Activated CD8-positive, alpha-beta memory T cell treated with anti-CD3 and anti-CD28 coated beads, Interleukin-2, amount 10 ng/mL, durations not matched to agents 7 days and 5 days (primary cell): ENCODE results near the gene ITIH3. TPM values are rescaled to one million over a fixed set of nuclear protein-coding genes. Genes with fewer than 3 reads are reported as not detected.

Experiments used
- ATAC-seq: fragments of 150-1000 bp; cut with Tn5 transposase; one replicate; pipeline ENCODE4 v1.10.0; 2021; ENCODE audit warnings: moderate library complexity
- CTCF ChIA-PET: fragments of 350-600 bp; sonication (Branson Sonifier 250); formaldehyde crosslinking; loops from one replicate; lab custom pipeline; 2021; ENCODE audit warnings: antibody characterized with exemption; lab: Charles Lee
- DNase-seq: peaks from one replicate; pipeline ENCODE4 v3.0.0-alpha.2; 2020
- H3K27ac Mint-ChIP-seq: one replicate; pipeline ENCODE4 v1.8.0; 2021; ENCODE audit warnings: mild to moderate bottlenecking, mixed read lengths
- H3K27me3 Mint-ChIP-seq: one replicate; pipeline ENCODE4 v1.8.0; 2021; ENCODE audit warnings: mixed read lengths
- H3K36me3 Mint-ChIP-seq: one replicate; pipeline ENCODE4 v1.8.0; 2021; ENCODE audit warnings: mild to moderate bottlenecking, mixed read lengths
- H3K4me1 Mint-ChIP-seq: one replicate; pipeline ENCODE4 v1.8.0; 2021; ENCODE audit warnings: mixed read lengths
- H3K4me3 Mint-ChIP-seq: one replicate; pipeline ENCODE4 v1.8.0; 2021; ENCODE audit warnings: mild to moderate bottlenecking, moderate library complexity, mixed read lengths
- H3K9me3 Mint-ChIP-seq: one replicate; pipeline ENCODE4 v1.8.0; 2022; ENCODE audit warnings: low read depth, mixed read lengths
- total RNA-seq, 2 experiments: library from RNA; stranded (reverse); gene quantifications; one replicate each; pipeline ENCODE4 v1.2.3, GENCODE V29; 2021

ITIH3 gene
- total RNA-seq, 2 experiments from 2014 or later: not detected

- Mint-ChIP-seq H3K4me3 (no peak overlapping the region), H3K4me1 (no peaks in the 10 kb centered on the region), H3K36me3 (no peaks in the 10 kb centered on the region), H3K27ac (no peak overlapping the region), H3K9me3 (no peaks in the 10 kb centered on the region), H3K27me3 (no peaks in the 10 kb centered on the region)
- CTCF ChIA-PET: interaction anchor here (0.5 kb wide), 1 partner anchor 114 kb away, joined by 3 read pairs; no protein-coding TSS in a partner anchor
- no peak for ATAC-seq
- DNase-seq: no peak
Observed at GRCh38 chr3:52793702-52794611, 639 bp upstream of the ITIH3 start.

GRCh38 chr3:52795298-52795900, 803 bp downstream of the ITIH3 start:
- no peak for DNase-seq
- no peak for ATAC-seq
- Mint-ChIP-seq H3K27ac (no peak overlapping the region), H3K4me1 (no peaks in the 10 kb centered on the region), H3K36me3 (no peaks in the 10 kb centered on the region), H3K9me3 (no peaks in the 10 kb centered on the region), H3K4me3 (no peak overlapping the region), H3K27me3 (no peaks in the 10 kb centered on the region)
- CTCF ChIA-PET: no interaction called here

GRCh38 chr3:52796411-52796810, 1.8 kb downstream of the ITIH3 start:
- CTCF ChIA-PET: no interaction called here
- no peaks in the 10 kb centered on the region for H3K36me3 Mint-ChIP-seq
- no peaks in the 10 kb centered on the region for H3K4me1 Mint-ChIP-seq
- ATAC-seq (no peak), DNase-seq (no peak)
- no peak overlapping the region for H3K4me3 Mint-ChIP-seq
- H3K27ac Mint-ChIP-seq: no peak overlapping the region
- no peaks in the 10 kb centered on the region for H3K9me3 Mint-ChIP-seq
- no peaks in the 10 kb centered on the region for H3K27me3 Mint-ChIP-seq

GRCh38 chr3:52798376-52798977, 3.9 kb downstream of the ITIH3 start:
- H3K27ac Mint-ChIP-seq: no peak overlapping the region
- no peaks in the 10 kb centered on the region for H3K9me3 Mint-ChIP-seq
- H3K4me3 Mint-ChIP-seq: no peak overlapping the region
- CTCF ChIA-PET: interaction anchor here (0.7 to 1.6 kb wide), 4 partner anchors 11 to 106 kb away, joined by 3 to 8 read pairs (median 5); no protein-coding TSS in a partner anchor
- ATAC-seq (no peak), DNase-seq (no peak)
- H3K4me1 Mint-ChIP-seq: no peaks in the 10 kb centered on the region
- no peaks in the 10 kb centered on the region for H3K36me3 Mint-ChIP-seq
- no peaks in the 10 kb centered on the region for H3K27me3 Mint-ChIP-seq

GRCh38 chr3:52798978-52799476, 4.4 kb downstream of the ITIH3 start:
- Mint-ChIP-seq H3K27me3 (no peaks in the 10 kb centered on the region), H3K4me1 (no peaks in the 10 kb centered on the region), H3K4me3 (no peak overlapping the region), H3K9me3 (no peaks in the 10 kb centered on the region), H3K27ac (no peak overlapping the region), H3K36me3 (no peaks in the 10 kb centered on the region)
- CTCF ChIA-PET: interaction anchor here (0.7 to 1.6 kb wide), 5 partner anchors 9 to 105 kb away, joined by 3 to 8 read pairs (median 3); no protein-coding TSS in a partner anchor
- ATAC-seq: no peak
- no peak for DNase-seq

GRCh38 chr3:52800079-52800478, 5.5 kb downstream of the ITIH3 start:
- CTCF ChIA-PET: interaction anchor here (1.6 kb wide), 1 partner anchor 21 kb away, joined by 7 read pairs; no protein-coding TSS in a partner anchor
- Mint-ChIP-seq H3K4me1 (no peaks in the 10 kb centered on the region), H3K4me3 (no peak overlapping the region), H3K36me3 (no peaks in the 10 kb centered on the region), H3K27ac (no peak overlapping the region), H3K27me3 (no peaks in the 10 kb centered on the region), H3K9me3 (no peaks in the 10 kb centered on the region)
- ATAC-seq: no peak
- no peak for DNase-seq

GRCh38 chr3:52801839-52802238, 7.2 kb downstream of the ITIH3 start:
- H3K9me3 Mint-ChIP-seq: no peaks in the 10 kb centered on the region
- no peak for ATAC-seq
- no peak overlapping the region for H3K27ac Mint-ChIP-seq
- CTCF ChIA-PET: no interaction called here
- no peaks in the 10 kb centered on the region for H3K4me1 Mint-ChIP-seq
- no peaks in the 10 kb centered on the region for H3K27me3 Mint-ChIP-seq
- DNase-seq: no peak
- H3K36me3 Mint-ChIP-seq: no peaks in the 10 kb centered on the region
- H3K4me3 Mint-ChIP-seq: no peak overlapping the region

GRCh38 chr3:52805270-52806039, 10.9 kb downstream of the ITIH3 start:
- ATAC-seq (no peak), DNase-seq (no peak)
- H3K4me3 Mint-ChIP-seq: no peak overlapping the region
- no peaks in the 10 kb centered on the region for H3K27me3 Mint-ChIP-seq
- H3K9me3 Mint-ChIP-seq: no peaks in the 10 kb centered on the region
- peaks cover 9% of the 10 kb centered on the region for H3K4me1 Mint-ChIP-seq
- H3K36me3 Mint-ChIP-seq: no peaks in the 10 kb centered on the region
- CTCF ChIA-PET: no interaction called here
- no peak overlapping the region for H3K27ac Mint-ChIP-seq

- Mint-ChIP-seq H3K4me1 (peaks cover 9% of the 10 kb centered on the region), H3K27me3 (no peaks in the 10 kb centered on the region), H3K9me3 (no peaks in the 10 kb centered on the region), H3K36me3 (no peaks in the 10 kb centered on the region), H3K27ac (no peak overlapping the region), H3K4me3 (no peak overlapping the region)
- CTCF ChIA-PET: interaction anchor here (2.0 kb wide), 1 partner anchor 10 kb away, joined by 8 read pairs; no protein-coding TSS in a partner anchor
- ATAC-seq: no peak
- no peak for DNase-seq
Observed at GRCh38 chr3:52809149-52809548, 14.6 kb downstream of the ITIH3 start.

GRCh38 chr3:52809662-52810377, 15.2 kb downstream of the ITIH3 start:
- H3K36me3 Mint-ChIP-seq: no peaks in the 10 kb centered on the region
- CTCF ChIA-PET: interaction anchor here (2.0 kb wide), 1 partner anchor 11 kb away, joined by 8 read pairs; no protein-coding TSS in a partner anchor
- no peaks in the 10 kb centered on the region for H3K27me3 Mint-ChIP-seq
- peaks cover 9% of the 10 kb centered on the region for H3K4me1 Mint-ChIP-seq
- no peak overlapping the region for H3K27ac Mint-ChIP-seq
- no peak for ATAC-seq
- DNase-seq: no peak
- no peak overlapping the region for H3K4me3 Mint-ChIP-seq
- no peaks in the 10 kb centered on the region for H3K9me3 Mint-ChIP-seq

- peaks cover 9% of the 10 kb centered on the region for H3K4me1 Mint-ChIP-seq
- DNase-seq: no peak
- no peak overlapping the region for H3K27ac Mint-ChIP-seq
- H3K27me3 Mint-ChIP-seq: no peaks in the 10 kb centered on the region
- no peak for ATAC-seq
- H3K4me3 Mint-ChIP-seq: no peak overlapping the region
- CTCF ChIA-PET: interaction anchor here (1.0 kb wide), 1 partner anchor 30 kb away, joined by 3 read pairs; no protein-coding TSS in a partner anchor
- no peaks in the 10 kb centered on the region for H3K9me3 Mint-ChIP-seq
- no peaks in the 10 kb centered on the region for H3K36me3 Mint-ChIP-seq
Observed at GRCh38 chr3:52810923-52811322, 16.3 kb downstream of the ITIH3 start.

GRCh38 chr3:52811452-52812011, 16.9 kb downstream of the ITIH3 start:
- no peak overlapping the region for H3K27ac Mint-ChIP-seq
- DNase-seq (no peak), ATAC-seq (no peak)
- no peaks in the 10 kb centered on the region for H3K36me3 Mint-ChIP-seq
- H3K9me3 Mint-ChIP-seq: no peaks in the 10 kb centered on the region
- no peaks in the 10 kb centered on the region for H3K27me3 Mint-ChIP-seq
- CTCF ChIA-PET: interaction anchor here (1.0 kb wide), 1 partner anchor 30 kb away, joined by 3 read pairs; no protein-coding TSS in a partner anchor
- H3K4me1 Mint-ChIP-seq: peaks cover 9% of the 10 kb centered on the region
- H3K4me3 Mint-ChIP-seq: no peak overlapping the region
